Measurements from ENCODE around the gene ZCRB1. TPM values are rescaled to one million over a fixed set of nuclear protein-coding genes. Genes with fewer than 3 reads are reported as not detected.
A peak's percentile ranks its signal among the peaks of the same experiment; 100 is the strongest.

The ZCRB1 gene
- polyA plus RNA-seq, 2 of the 4 experiments (the other 2 are of a cell fraction), result 62.7 to 93.0 TPM

GRCh38 chr12:42286741-42287140 is 39.2 kb downstream of the ZCRB1 start:
- FAIRE-seq (no peak), DNase-seq (ENCODE audit: low read depth in 1 of 2, low spot score in 1 of 2) (no peak), ATAC-seq (no peak)
- H3K4me3 ChIP-seq, result no peak overlapping the region
- 77% methylated on average over 23 of the region's 26 CpGs for WGBS (ENCODE audit: missing lambda C conversion rate)
- H3K4me1 ChIP-seq, result no peaks in the 10 kb centered on the region
- no peak for TF ChIP-seq FOXS1 (CRISPR knock-in tag; IDR thresholded peaks at IDR 0.05)
- no peak for TF ChIP-seq NFE2L2 (conservative IDR thresholded peaks at IDR 0.05; ENCODE audit: low read length)
- no peak for TF ChIP-seq ZNF302 (CRISPR knock-in tag; IDR thresholded peaks at IDR 0.05)
- no peaks in the 10 kb centered on the region for H3K9me3 ChIP-seq
- no peak overlapping the region for H3K4me2 ChIP-seq
- H3K27ac ChIP-seq, result no peak overlapping the region
- ChIA-PET CTCF (interaction anchor here (1.1 kb wide), 1 partner anchor 9 kb away, joined by 3 read pairs; no protein-coding TSS in a partner anchor), POLR2A (no interaction called here)

GRCh38 chr12:42285431-42285830 is 40.5 kb downstream of the ZCRB1 start:
- POLR2A ChIA-PET, result no interaction called here
- Histone ChIP-seq H3K4me3 (no peak overlapping the region), H3K4me2 (no peak overlapping the region), H3K4me1 (no peaks in the 10 kb centered on the region), H3K27ac (no peak overlapping the region), H3K9me3 (no peaks in the 10 kb centered on the region)
- peak; percentile 91 for TF ChIP-seq ZC3H11A (IDR thresholded peaks at IDR 0.05)
- TF ChIP-seq BCL3 (IDR thresholded peaks at IDR 0.05), result no peak
- 89% methylated on average over 2 of the region's 2 CpGs for WGBS (ENCODE audit: missing lambda C conversion rate)
- FAIRE-seq, result no peak
- ATAC-seq, result no peak
- CTCF ChIA-PET, result interaction anchor here (0.6 kb wide), 1 partner anchor 100 kb away, joined by 3 read pairs; no protein-coding TSS in a partner anchor
- no peak for DNase-seq (ENCODE audit: low read depth in 1 of 2, low spot score in 1 of 2)

- Histone ChIP-seq H3K27ac (no peak overlapping the region), H3K4me1 (no peaks in the 10 kb centered on the region), H3K4me2 (no peak overlapping the region), H3K9me3 (no peaks in the 10 kb centered on the region), H3K4me3 (no peak overlapping the region)
- TF ChIP-seq ATOH8 (CRISPR knock-in tag; IDR thresholded peaks at IDR 0.05; ENCODE audit: low read depth), result no peak
- TF ChIP-seq MAZ (IDR thresholded peaks at IDR 0.05; ENCODE audit: borderline replicate concordance, low read depth, low read length), result no peak
- TF ChIP-seq POLR2A (IDR thresholded peaks at IDR 0.05; ENCODE audit: low read length), result no peak
- TF ChIP-seq BHLHE40 (IDR thresholded peaks at IDR 0.05; ENCODE audit: low read depth, low read length), result no peak
- POLR2A ChIA-PET, result no interaction called here
- DNase-seq (ENCODE audit: low read depth in 1 of 2, low spot score in 1 of 2), result no peak
- FAIRE-seq, result no peak
- CTCF ChIA-PET, result interaction anchor here (0.8 kb wide), 1 partner anchor 261 kb away, joined by 3 read pairs; no protein-coding TSS in a partner anchor
- ATAC-seq, result no peak
- 68% methylated on average over 2 of the region's 2 CpGs for WGBS (ENCODE audit: missing lambda C conversion rate)
Observed at GRCh38 chr12:42284876-42285275, 41.0 kb downstream of the ZCRB1 start.

DNA sequence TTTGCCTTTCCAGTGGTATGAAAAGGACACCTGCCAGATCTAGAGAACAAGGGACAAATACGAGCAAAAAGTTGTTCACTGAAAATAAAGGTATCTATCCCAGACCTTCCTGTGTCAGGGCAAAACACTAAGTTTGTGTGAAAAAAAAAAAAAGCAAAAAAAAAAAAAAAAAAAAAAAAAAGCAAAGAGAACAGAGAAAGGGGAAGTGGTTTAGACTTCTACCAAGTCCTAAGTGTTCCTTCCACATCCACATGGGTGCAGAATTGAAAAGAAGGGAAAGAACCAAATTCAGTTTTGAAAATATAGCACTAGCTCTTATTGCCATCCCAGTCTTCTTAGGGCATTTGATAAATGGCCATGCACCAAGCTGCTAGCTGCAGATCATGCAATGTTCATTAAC is 41.7 kb downstream of the ZCRB1 start:
- Histone ChIP-seq H3K4me1 (no peaks in the 10 kb centered on the region), H3K4me2 (no peak overlapping the region), H3K4me3 (no peak overlapping the region), H3K9me3 (no peaks in the 10 kb centered on the region), H3K27ac (no peak overlapping the region)
- 68% methylated on average over 1 of the region's 1 CpG for WGBS (ENCODE audit: missing lambda C conversion rate)
- ChIA-PET POLR2A (no interaction called here), CTCF (interaction anchor here (0.8 kb wide), 1 partner anchor 260 kb away, joined by 3 read pairs; no protein-coding TSS in a partner anchor)
- ATAC-seq (no peak), DNase-seq (ENCODE audit: low read depth in 1 of 2, low spot score in 1 of 2) (no peak), FAIRE-seq (no peak)
- TF ChIP-seq EHF (CRISPR knock-in tag; IDR thresholded peaks at IDR 0.05), result no peak
- TF ChIP-seq RNF2 (IDR thresholded peaks at IDR 0.05; ENCODE audit: borderline replicate concordance, low read depth), result no peak
- no peak for TF ChIP-seq FOSB (CRISPR knock-in tag; IDR thresholded peaks at IDR 0.05)
- TF ChIP-seq KDM5A (IDR thresholded peaks at IDR 0.05), result no peak
- TF ChIP-seq HOXB13 (CRISPR knock-in tag; IDR thresholded peaks at IDR 0.05; ENCODE audit: low read depth), result no peak
- TF ChIP-seq HOXB5 (CRISPR knock-in tag; IDR thresholded peaks at IDR 0.05), result no peak
- TF ChIP-seq, protein P1, sequence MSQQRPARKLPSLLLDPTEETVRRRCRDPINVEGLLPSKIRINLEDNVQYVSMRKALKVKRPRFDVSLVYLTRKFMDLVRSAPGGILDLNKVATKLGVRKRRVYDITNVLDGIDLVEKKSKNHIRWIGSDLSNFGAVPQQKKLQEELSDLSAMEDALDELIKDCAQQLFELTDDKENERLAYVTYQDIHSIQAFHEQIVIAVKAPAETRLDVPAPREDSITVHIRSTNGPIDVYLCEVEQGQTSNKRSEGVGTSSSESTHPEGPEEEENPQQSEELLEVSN (IDR thresholded peaks at IDR 0.05; ENCODE audit: borderline replicate concordance, low read depth), result no peak
- no peak for TF ChIP-seq JUNB (IDR thresholded peaks at IDR 0.05)
- no peak for TF ChIP-seq HES2 (IDR thresholded peaks at IDR 0.05)
- no peak for TF ChIP-seq NPAS2 (CRISPR knock-in tag; IDR thresholded peaks at IDR 0.05; ENCODE audit: borderline replicate concordance)
- TF ChIP-seq HEYL (CRISPR knock-in tag; IDR thresholded peaks at IDR 0.05), result no peak
- TF ChIP-seq REST (IDR thresholded peaks at IDR 0.05), result no peak
- no peak for TF ChIP-seq ZC3H11A (IDR thresholded peaks at IDR 0.05)
- no peak for TF ChIP-seq CBX2 (IDR thresholded peaks at IDR 0.05; ENCODE audit: borderline replicate concordance, low read depth)
- TF ChIP-seq ESRRA (IDR thresholded peaks at IDR 0.05; ENCODE audit: borderline replicate concordance, low read length), result no peak
- TF ChIP-seq ZNF302 (CRISPR knock-in tag; IDR thresholded peaks at IDR 0.05), result no peak
- no peak for TF ChIP-seq CEBPB (IDR thresholded peaks at IDR 0.05)
- no peak for TF ChIP-seq RCOR1 (IDR thresholded peaks at IDR 0.05; ENCODE audit: low read depth, low read length)
- TF ChIP-seq FOXS1 (CRISPR knock-in tag; IDR thresholded peaks at IDR 0.05), result no peak
- no peak for TF ChIP-seq RARB (CRISPR knock-in tag; IDR thresholded peaks at IDR 0.05)

Data from A549 (cell line).